HL-60/S4 treated with retinoic acid at 250 ng/mL for 4 days and 3 days (cell line): ENCODE results near the gene ZNF830.
"Not testable (repeated sequence)": the region's sequence is repeated elsewhere in the genome, so short reads cannot be mapped to it uniquely, and the experiment has no call there.

ENCODE experiments used
- in situ Hi-C: fragments of 300-500 bp; cut with MboI; formaldehyde crosslinking; loops from 2 replicates; pipeline ENCODE4 v1.7.0; 2022; ENCODE audit warnings: low sequenced_read_pairs

ZNF830 gene

GRCh38 chr17:34990921-34991365 lies 29.6 kb downstream of the ZNF830 start:
- in situ Hi-C loops = loop anchor here (10.0 kb wide), 1 partner anchor 134 kb away; the partner anchor contains the start of gene FNDC8

GRCh38 chr17:34991606-34992005 lies 30.3 kb downstream of the ZNF830 start:
- in situ Hi-C loops = loop anchor here (10.0 kb wide), 1 partner anchor 133 kb away; the partner anchor contains the start of gene FNDC8

GRCh38 chr17:34993031-34993430 lies 31.7 kb downstream of the ZNF830 start:
- in situ Hi-C loops = loop anchor here (10.0 kb wide), 1 partner anchor 132 kb away; the partner anchor contains the start of gene FNDC8

- in situ Hi-C loops = loop anchor here (10.0 kb wide), 1 partner anchor 128 kb away; the partner anchor contains the start of gene FNDC8
These were observed 35.3 kb downstream of the ZNF830 start for GRCh38 chr17:34996422-34997285.

GRCh38 chr17:34997355-34997862 lies 36.1 kb downstream of the ZNF830 start:
- in situ Hi-C loops = loop anchor here (10.0 kb wide), 1 partner anchor 127 kb away; the partner anchor contains the start of gene FNDC8

- in situ Hi-C loops = loop anchor here (10.0 kb wide), 1 partner anchor 127 kb away; the partner anchor contains the start of gene FNDC8
These were observed 36.9 kb downstream of the ZNF830 start for GRCh38 chr17:34998205-34998604.

- in situ Hi-C loops = loop anchor here (10.0 kb wide), 1 partner anchor 125 kb away; the partner anchor contains the start of gene FNDC8
These were observed 38.1 kb downstream of the ZNF830 start for GRCh38 chr17:34999456-34999855.

- in situ Hi-C loops = not testable (repeated sequence)
These were observed 39.6 kb downstream of the ZNF830 start for GRCh38 chr17:35000965-35001364.

- in situ Hi-C loops = no loop called here
These were observed 40.2 kb downstream of the ZNF830 start for GRCh38 chr17:35001549-35001948.

- in situ Hi-C loops = no loop called here
These were observed 41.7 kb downstream of the ZNF830 start for GRCh38 chr17:35002876-35003551.

GRCh38 chr17:35003778-35004177 lies 42.4 kb downstream of the ZNF830 start:
- in situ Hi-C loops = no loop called here

- in situ Hi-C loops = no loop called here
These were observed 45.0 kb downstream of the ZNF830 start for GRCh38 chr17:35006345-35006744.

- in situ Hi-C loops = no loop called here
These were observed 45.6 kb downstream of the ZNF830 start for GRCh38 chr17:35006961-35007360.

- in situ Hi-C loops = no loop called here
These were observed 48.8 kb downstream of the ZNF830 start for GRCh38 chr17:35010093-35010492.

- in situ Hi-C loops = no loop called here
These were observed 50.4 kb downstream of the ZNF830 start for GRCh38 chr17:35011671-35012216.
